Left cardiac atrium (tissue), 4 donors: ENCODE data around the gene ZNF281. TPM values are rescaled to one million over a fixed set of nuclear protein-coding genes. Genes with fewer than 3 reads are reported as not detected.
"Not testable (repeated sequence)": the region's sequence is repeated elsewhere in the genome, so short reads cannot be mapped to it uniquely, and the experiment has no call there.

Experiments used
- ATAC-seq, 2 donors: fragments of 200-7000 bp; cut with Tn5 transposase; one replicate each; pipeline ENCODE4 v1.9.1; 2020; ENCODE audit warnings: mild to moderate bottlenecking in 2 of 2, moderate library complexity in 2 of 2
- DNase-seq: peaks from one replicate; pipeline ENCODE4 v3.0.0-alpha.2; 2020
- intact Hi-C, 2 donors: fragments of 100-400 bp; cut with DNase I; formaldehyde crosslinking; loops; one replicate each; pipeline versions ENCODE4 v1.14.1 to v1.15.1; 2022 to 2023
- total RNA-seq, 2 donors: library from RNA; stranded (reverse); fragmentation: NEBNext Ultra II Directional; extraction: Animal tissue kit (Norgen Biotek cat#: 25700); gene quantifications; one replicate each; pipeline ENCODE4 v1.2.1, GENCODE V29; 2021
- donor health status: DM: no; HTN: yes; CAD: no.
- donor health status: DM: no; HTN: yes; CAD: no; lungs with severe emphysema.
- donor health status: DM: yes; HTN: yes; CAD: no.
- donor health status: Dilated cardiomyopathy.

ZNF281 gene
- total RNA-seq, 2 donors from 2014 or later, result 7.0 to 9.2 TPM

DNA sequence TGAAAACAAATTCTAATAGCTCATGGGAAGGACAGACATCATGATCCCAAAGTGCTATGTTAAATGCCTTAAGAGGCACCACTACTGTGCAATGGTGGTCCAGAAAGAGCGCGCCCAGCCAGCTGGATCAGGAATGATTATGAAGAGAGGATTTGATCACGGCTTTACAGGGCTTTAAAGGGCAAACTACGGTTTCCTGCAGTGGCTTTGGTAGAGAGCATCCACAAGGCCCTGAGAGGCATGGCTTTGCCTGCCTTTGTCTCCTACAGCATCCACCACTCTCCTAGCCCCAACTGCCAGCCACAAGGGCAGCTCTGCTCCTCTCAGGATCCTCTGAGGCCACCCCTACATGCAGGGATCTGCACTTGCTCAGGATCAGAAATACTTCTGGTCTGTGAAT lies 40.7 kb downstream of the ZNF281 start:
- ATAC-seq (no peak), DNase-seq (no peak)
- intact Hi-C loops, result no loop called here

DNA sequence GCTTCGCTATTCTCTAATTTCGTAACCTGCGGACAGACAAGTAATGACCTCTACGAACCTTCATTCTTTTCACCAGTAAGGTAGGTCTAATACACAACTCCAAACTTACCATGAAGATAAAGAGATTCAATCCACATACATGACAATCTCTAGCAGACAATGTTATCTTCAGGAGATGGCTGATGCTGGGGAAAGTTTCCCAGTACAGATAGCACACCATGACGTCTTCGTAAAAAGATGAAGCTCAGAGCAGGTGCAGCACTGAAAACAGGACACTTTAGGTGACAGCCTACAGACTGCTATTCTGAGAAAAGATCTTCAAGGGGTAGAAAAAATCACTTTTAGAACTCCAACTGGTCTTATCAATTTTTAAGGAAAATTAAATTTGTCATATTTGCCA lies 41.3 kb downstream of the ZNF281 start:
- peak in 1 of 2 donors; percentile 9 for ATAC-seq
- no peak for DNase-seq
- intact Hi-C loops, result no loop called here

DNA sequence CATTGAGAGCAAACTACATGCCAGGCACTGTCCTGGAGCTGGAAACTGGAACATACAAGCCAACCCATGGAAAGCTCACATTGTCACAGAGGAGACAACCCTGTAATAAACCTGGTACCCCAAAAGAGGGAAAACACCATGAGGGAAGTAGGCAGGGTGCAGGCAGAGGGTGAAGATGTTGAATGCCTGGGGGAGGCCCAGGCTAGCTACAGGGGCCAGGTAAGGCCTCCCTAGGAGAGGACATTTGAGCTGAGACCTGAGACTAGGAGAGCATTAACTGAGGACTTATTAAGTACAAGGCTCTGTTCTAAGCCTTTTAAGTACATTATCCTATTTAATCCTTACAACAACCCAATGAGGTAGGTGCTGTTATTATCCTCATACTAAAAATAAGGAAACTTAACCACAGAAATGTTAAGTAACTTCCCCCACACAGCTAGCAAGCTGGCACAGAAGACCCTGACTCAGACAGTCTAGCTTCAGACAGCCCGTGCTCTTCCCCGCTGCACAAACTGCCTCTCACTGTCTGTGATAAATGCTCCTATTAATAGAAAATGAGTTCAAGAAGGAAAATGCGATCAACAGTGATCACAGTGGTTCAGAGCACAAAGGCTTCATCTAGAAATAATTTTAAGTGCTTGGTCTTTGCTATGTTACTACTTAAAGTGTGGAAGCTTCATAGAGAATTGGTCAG lies 41.8 kb downstream of the ZNF281 start:
- intact Hi-C loops, result no loop called here
- ATAC-seq, result peak in 1 of 2 donors; percentile 93
- DNase-seq, result no peak

DNA sequence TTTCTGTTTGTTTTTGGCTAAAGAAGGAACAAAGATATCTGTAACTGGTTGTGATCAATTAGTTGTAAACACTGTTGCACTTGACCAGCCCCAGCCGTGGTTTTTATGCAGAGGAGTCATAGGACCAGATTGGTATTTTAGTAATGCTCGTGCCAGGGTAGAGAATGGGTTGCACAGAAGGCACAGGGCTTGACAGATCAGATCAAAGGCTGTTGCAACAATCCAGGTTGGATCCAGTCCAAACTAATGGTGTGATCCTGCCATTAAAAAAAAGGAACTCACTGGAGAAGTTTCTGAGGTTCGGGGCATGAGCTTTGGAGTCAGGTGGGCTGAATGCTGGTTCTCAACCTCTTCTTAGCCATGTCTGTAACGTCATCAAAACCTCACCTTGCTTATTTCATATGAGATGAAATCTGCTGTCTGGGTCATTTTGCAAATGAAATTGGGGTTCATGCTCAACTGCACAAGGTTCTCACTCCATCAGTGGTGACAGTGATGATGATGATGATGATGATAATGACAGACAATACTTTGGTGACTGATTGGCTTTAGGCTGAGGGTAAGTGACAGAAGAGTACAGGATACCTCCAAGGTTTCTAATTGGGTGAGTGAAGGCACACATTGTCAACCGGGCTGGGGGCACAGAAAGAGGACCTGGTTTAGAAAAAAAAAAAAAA lies 43.1 kb downstream of the ZNF281 start:
- intact Hi-C loops, result no loop called here
- DNase-seq (no peak), ATAC-seq (no peak)

DNA sequence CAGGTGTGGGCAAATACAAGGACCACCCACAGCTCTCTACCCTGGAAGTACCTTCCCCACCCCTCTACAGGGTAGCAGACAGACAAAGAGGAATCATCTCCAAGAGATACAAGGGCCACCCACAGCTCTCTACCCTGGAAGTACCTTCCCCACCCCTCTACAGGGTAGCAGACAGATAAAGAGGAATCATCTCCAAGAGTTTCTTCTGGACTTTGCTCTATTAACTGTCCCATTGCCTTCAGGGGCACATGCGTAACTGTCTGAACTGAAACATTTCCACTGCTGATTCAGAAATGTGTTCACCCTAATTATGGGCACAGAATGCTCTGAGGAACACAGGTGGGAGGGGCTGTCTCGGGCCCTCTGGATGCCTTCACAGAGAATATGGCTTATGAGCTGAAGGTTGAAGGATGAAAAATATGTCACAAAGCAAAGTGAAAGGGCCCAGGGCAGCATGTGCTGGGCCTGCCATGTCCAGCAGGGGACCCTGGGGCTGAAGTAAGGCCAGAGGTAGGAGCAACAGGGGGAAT lies 43.9 kb downstream of the ZNF281 start:
- intact Hi-C loops, result no loop called here
- ATAC-seq, result no peak
- no peak for DNase-seq

DNA sequence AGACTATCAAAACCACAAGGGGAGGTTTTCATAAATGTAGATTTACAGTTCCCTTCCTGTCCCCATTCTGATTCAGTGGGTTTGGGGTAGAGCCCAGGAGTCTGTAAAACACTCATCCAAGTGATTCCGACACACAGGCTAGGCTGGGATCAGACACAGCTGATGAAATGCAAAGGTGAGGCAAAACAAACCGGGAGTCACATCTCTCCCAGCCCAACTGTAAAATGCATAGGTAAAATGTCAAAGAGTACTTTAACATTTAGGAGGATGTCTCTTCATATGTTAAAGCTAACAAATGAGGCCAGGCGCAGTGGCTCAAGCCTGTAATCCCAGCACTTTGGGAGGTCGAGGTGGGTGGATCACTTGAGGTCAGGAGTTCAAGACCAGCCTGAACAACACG lies 45.0 kb downstream of the ZNF281 start:
- intact Hi-C loops, result no loop called here
- no peak for ATAC-seq

DNA sequence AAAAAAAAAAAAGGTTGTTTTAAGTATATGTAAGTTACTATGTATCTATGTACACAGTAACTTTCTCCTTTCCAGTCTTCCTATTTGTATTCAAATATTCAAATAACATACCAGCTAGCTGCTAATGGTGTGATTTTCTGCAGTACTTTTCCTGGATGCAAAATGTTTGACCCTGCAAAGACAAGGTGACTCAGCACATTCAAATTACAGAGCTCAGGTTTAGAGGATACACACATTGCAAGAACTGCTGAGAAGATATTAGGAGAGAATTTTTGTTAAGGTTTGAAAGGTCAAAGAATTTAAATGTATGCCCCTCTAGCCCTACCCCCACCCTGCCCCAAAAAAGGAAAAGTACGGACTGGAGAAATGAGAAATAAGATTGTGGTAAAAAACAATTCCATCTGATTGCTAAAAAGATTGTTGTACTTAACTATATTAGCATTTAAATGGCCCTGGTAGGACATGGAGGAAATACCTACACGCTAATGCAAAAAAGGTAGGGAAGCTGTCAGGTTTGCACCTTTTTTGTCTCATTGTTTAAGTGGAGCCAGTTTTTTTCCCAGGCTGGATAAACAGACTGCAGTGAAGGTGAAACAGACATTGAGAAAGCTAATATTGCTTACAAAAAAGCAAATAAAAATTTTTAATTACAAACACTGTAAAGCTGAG lies 45.6 kb downstream of the ZNF281 start:
- DNase-seq (no peak), ATAC-seq (no peak)
- intact Hi-C loops, result no loop called here

More for the DNA sequence above, 45.0 kb downstream of the ZNF281 start:
- DNase-seq, result no peak

DNA sequence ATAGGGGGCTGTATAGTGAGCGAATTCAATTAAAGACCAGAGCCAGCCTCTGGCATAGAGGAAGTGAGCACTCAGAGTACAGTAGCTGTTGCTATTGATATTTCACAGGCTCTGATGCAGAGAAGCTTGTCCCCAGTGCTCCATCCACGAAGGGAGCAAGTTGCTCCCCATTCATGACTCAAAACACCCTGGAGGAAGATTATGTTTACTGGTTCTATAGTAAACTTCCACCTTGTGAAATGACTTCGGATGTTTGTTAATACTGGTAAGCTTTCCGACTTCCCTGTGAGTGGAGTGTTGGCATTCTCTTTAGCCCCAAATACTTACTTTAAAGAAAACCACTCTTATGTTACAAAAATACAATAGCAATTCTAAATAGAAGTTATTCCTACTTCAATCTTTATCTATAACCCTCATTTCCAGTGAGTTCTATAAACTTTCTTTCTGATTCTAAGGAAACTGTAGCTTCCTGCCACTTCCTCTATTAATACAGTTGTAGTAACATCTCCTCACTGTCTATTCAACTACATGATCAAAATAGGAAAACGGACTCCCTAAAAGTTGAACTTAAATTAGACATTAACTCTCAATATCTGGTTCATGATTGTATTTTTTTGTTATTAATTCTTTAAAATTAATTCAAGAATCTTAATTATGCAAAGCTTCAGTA lies 46.4 kb downstream of the ZNF281 start:
- DNase-seq, result no peak
- ATAC-seq, result no peak
- intact Hi-C loops, result no loop called here

DNA sequence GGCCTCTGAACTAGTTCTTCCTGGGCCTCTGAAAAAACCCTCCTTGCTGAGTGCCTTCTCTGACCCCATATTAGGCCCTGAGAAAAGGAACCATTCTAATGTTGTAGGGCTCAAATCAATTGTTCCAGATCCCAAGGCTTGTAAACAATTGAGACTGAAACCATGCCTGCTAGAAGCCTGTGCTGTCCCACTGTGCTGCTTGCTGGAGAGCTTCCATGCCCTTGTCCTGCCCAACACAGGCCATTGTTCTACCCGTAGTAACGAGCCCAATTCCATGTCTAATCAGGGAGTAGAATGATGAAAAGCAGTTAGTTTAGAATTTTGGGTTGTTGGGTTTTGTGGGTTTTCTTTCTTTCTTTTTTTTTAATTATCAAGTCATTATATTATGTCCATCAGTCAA lies 47.4 kb downstream of the ZNF281 start:
- no peak for ATAC-seq
- intact Hi-C loops, result no loop called here
- no peak for DNase-seq

DNA sequence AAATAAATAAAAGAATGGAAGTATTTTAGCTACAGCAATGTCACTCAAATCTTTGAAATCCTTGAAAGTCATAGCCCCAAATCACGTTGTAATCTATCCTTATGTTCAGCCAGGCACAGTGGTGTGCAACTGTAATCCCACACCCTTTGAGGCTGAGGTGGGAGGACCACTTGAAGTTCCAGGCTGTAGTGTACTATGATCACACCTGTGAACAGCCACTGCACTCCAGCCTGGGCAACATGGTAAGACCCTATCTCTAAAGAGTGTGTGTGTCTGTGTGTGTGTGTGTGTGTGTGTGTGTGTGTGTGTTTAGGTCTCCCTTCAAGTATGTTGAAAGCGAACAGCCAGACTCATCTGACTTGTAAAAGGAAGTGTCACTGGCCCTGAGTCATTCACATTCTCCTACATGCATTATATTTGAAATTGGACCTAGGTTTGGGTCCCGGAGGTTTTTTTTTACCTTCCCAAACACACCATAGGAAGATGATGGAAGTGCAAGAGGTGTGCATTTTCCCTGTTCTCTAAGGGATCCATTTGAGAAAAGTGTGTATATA lies 50.1 kb downstream of the ZNF281 start:
- ATAC-seq (no peak), DNase-seq (no peak)
- intact Hi-C loops, result no loop called here

DNA sequence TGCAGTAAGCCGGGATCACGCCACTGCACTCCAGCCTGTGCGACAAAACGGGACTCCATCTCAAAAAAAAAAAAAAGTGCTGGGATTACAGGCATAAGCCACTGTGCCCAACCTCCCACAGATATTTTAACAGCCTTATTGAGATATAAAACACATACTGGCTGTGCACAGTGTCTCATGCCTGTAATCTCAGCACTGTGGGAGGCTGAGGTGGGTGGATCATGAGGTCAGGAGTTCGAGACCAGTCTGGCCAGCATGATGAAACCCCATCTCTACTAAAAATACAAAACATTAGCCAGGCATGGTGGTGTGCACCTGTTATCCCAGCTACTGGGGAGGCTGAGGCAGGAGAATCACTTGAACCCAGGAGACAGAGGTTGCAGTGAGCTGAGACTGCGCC lies 51.9 kb downstream of the ZNF281 start:
- DNase-seq, intact Hi-C loops, ATAC-seq: not testable (repeated sequence)

DNA sequence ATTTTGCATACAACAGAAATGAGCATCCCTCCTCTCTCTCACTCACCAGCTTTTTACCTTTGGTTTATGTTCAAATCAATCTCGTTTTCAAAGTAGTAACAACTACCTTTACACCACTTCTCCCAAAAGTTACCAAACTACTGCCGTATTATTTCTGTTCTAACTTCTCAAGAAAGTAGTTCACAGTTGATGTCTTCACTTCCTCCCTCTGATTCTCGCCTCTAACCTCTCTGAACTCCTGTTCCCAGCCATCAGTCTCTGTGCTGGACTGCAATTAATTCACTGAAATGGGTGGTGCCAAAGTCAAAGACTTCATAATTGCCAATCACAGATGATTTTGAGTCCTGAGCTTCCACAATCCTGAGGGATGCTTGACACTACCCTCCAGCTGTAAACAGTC lies 54.0 kb downstream of the ZNF281 start:
- DNase-seq, result no peak
- no peak for ATAC-seq
- intact Hi-C loops, result no loop called here

Other genes with a start within 250 kb of the ZNF281 start
- under 1 TPM; 0.05 to 0.27 TPM for gene KIF14, start 210.7 kb upstream of the ZNF281 start, total RNA-seq